ENCODE results near the gene SCNN1A.

DNA sequence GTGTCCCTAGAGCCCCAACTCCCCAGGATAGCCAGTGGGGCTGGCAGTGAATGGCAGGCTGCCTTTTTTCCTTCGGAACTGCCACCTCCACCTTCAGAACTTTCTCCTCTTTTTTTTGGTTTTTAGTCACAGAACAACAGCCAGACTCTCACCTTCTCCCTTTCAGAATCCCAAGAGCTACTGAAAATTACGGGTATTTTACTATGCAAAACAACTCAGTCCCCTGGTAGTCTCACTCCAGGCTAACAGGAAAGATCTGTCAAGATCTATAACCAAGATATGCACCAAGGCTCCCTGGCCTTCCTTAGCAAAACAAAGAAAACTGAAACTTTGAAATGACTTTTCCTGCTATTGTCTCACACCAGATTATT, 52.4 kb downstream of the SCNN1A start:
- TF ChIP-seq, protein P1, sequence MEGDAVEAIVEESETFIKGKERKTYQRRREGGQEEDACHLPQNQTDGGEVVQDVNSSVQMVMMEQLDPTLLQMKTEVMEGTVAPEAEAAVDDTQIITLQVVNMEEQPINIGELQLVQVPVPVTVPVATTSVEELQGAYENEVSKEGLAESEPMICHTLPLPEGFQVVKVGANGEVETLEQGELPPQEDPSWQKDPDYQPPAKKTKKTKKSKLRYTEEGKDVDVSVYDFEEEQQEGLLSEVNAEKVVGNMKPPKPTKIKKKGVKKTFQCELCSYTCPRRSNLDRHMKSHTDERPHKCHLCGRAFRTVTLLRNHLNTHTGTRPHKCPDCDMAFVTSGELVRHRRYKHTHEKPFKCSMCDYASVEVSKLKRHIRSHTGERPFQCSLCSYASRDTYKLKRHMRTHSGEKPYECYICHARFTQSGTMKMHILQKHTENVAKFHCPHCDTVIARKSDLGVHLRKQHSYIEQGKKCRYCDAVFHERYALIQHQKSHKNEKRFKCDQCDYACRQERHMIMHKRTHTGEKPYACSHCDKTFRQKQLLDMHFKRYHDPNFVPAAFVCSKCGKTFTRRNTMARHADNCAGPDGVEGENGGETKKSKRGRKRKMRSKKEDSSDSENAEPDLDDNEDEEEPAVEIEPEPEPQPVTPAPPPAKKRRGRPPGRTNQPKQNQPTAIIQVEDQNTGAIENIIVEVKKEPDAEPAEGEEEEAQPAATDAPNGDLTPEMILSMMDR (IDR thresholded peaks at IDR 0.05; ENCODE audit: low read length): no peak
- no peak for TF ChIP-seq EZH2 (IDR thresholded peaks at IDR 0.05; ENCODE audit: borderline replicate concordance, low read length)

All from OCI-LY1 (cell line).